GM12872 (cell line): ENCODE measurements around the gene IL27RA.

Source experiments
- CTCF ChIP-seq: IDR thresholded peaks from 3 replicates; pipeline ENCODE4 v1.5.1; 2011; ENCODE audit warnings: low read depth, mild to moderate bottlenecking, low read length, moderate library complexity; ENCODE audit not compliant: insufficient read depth

IL27RA gene

DNA sequence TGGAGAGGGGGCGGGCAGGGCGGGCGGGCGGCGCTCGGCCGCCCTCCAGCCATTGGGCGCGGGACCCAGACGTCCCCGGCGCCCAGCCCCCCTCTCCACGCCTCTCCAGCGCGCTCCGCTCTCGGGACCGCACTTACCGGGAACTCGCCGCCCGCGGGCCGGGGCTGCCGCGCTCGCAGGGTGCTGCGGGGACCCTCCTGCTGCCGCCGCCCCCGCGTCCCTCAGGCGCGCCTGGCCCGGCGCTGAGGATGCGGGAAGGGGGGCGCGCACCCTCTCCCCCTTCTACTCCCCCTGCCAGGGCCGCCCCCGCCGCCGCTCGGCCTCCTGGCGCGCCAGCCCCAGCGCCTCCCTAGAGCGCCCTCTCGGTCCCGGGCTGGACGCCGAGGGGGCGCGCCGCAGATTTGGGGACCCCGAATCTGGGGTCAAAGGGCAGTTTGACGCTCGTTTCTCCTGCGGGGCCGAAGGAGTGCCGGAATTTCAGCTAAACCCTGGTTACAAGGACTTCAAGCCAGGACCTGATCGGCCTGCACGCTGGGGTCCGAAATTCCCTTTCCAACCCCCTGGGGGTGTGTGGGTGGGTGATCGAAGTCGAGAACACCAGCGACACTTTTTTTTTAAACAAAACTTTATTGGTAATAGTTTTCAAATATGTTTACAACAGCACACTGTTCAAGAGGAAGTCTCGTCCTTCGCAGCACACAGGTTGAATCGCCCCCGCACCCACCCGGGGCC is 59.7 kb downstream of the IL27RA start:
- peak; percentile 24; the same call in 1 of the 3 replicates for TF ChIP-seq CTCF

GRCh38 chr19:14091813-14092462 is 60.4 kb downstream of the IL27RA start:
- peak; percentile 31; the same call in 1 of the 3 replicates for TF ChIP-seq CTCF

GRCh38 chr19:14093117-14093823 is 61.7 kb downstream of the IL27RA start:
- no peak for TF ChIP-seq CTCF

DNA sequence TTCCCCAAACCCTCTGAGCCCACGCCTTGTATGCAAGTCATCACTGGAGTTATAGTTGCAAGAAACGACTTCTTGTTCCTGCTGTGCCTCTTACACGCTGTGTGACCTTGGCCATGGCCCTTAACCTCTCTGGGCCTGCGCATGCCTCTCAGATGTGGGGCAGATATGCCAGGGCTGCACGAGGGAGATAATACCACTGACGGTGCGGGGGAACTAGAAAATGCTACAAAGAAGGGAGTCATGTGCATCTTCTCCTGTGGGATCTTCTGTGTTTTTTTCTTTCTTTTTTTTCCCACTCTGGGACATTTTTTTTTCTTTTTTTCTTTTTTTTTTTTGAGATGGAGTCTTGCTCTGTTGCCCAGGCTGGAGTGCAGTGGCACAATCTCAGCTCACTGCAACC is 63.3 kb downstream of the IL27RA start:
- TF ChIP-seq CTCF: no peak

DNA sequence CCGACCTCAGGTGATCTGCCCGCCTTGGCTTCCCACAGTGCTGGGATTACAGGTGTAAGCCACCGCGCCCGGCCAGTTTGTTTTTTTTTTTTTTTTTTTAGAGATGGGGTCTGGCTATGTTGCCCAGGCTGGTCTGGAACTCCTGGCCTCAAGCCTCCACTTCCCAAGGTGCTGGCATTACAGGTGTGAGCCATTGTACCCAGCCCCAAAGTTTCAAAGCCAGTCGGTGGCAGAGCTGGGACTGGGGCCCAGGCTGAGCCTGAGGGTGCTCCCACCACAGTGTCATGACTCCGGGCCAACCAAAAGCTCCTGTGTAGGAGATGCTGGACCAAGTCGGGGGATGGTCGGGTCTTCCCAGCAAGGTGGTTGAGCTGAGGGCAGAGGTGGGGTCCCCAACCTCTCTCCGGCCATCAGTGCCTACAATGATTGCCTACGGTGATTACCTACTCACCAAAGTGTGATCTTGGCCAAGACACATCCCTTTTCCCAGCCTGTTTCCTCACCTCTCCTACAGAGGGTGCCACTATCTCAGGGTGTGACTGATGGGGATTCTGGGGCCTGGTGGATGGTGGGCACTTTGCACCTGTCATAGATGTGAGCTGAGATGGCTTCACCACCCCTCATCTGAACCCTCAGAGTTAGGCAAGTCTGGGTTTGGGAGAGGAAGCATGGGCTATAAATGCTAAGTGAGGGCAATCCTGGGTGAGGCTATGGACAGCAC is 64.9 kb downstream of the IL27RA start:
- TF ChIP-seq CTCF: no peak

DNA sequence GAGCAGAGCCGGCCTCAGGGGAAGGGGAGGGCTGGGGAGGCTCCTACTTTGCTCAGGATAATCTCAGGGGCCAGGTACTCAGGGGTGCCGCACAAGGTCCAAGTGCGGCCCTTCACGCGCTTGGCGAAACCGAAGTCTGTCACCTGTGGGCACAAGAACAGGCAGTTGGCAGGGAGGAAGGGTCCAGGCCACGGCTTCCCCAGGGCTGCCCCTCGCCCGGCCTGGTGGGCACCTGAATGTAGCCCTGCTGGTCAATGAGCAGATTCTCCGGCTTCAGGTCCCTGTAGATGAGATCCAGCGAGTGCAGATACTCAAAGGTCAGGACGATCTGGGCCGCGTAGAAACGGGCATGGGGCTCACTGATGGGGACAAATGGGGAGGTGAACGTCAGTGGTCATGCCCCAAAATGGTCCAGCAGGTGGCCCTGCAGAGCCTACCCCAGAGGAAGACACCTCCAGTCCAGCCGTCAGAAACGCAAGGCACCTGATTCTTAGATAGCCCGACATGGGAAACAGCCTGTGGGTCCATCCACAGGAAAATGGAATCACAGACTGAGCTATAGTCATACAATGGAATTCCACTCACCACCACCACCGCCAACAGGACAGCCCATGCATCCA is 66.1 kb downstream of the IL27RA start:
- TF ChIP-seq CTCF: peak; percentile 16; the same call in 1 of the 3 replicates
